ENCODE data around the gene ABHD10.

ABHD10 gene

GRCh38 chr3:112027142-112027541 lies 48.3 kb downstream of the ABHD10 start:
- no peaks in the 10 kb centered on the region for H3K9me2 ChIP-seq (replicated peaks; ENCODE audit: insufficient read depth, low read length)
- H3K36me3 ChIP-seq (ENCODE audit: low read length): no peaks in the 10 kb centered on the region
- H2AFZ ChIP-seq (ENCODE audit: low read depth, low read length, severe bottlenecking): no peak overlapping the region
- no peak overlapping the region for H3K4me3 ChIP-seq (ENCODE audit: insufficient read depth, low read length, poor library complexity, severe bottlenecking)
- TF ChIP-seq CTCF (IDR thresholded peaks at IDR 0.05; ENCODE audit: insufficient read depth, low read length, poor library complexity, severe bottlenecking) (no peak), EZH2phosphoT487 (conservative IDR thresholded peaks at IDR 0.05; ENCODE audit: low read length) (no peak)
- H3K79me2 ChIP-seq (ENCODE audit: insufficient read depth, low read length): no peaks in the 10 kb centered on the region
- no peaks in the 10 kb centered on the region for H4K20me1 ChIP-seq (ENCODE audit: low read depth, low read length)
- H3K27me3 ChIP-seq (ENCODE audit: low read length): no peaks in the 10 kb centered on the region
- H3K9me3 ChIP-seq (ENCODE audit: insufficient read depth, low read length): no peaks in the 10 kb centered on the region
- no peak overlapping the region for H3K4me2 ChIP-seq (ENCODE audit: low read depth, low read length, poor library complexity, severe bottlenecking)
- no peak overlapping the region for H3K27ac ChIP-seq (ENCODE audit: low read depth, low read length)
- no peaks in the 10 kb centered on the region for H3F3A ChIP-seq (ENCODE audit: insufficient read depth)
- H3K9ac ChIP-seq (ENCODE audit: low read length): no peak overlapping the region

- H3K9ac ChIP-seq (ENCODE audit: low read length): no peak overlapping the region
- H3K9me3 ChIP-seq (ENCODE audit: insufficient read depth, low read length): no peaks in the 10 kb centered on the region
- H3K4me2 ChIP-seq (ENCODE audit: low read depth, low read length, poor library complexity, severe bottlenecking): no peak overlapping the region
- no peak overlapping the region for H3K4me3 ChIP-seq (ENCODE audit: insufficient read depth, low read length, poor library complexity, severe bottlenecking)
- no peak overlapping the region for H3K27ac ChIP-seq (ENCODE audit: low read depth, low read length)
- no peaks in the 10 kb centered on the region for H4K20me1 ChIP-seq (ENCODE audit: low read depth, low read length)
- no peaks in the 10 kb centered on the region for H3K9me2 ChIP-seq (replicated peaks; ENCODE audit: insufficient read depth, low read length)
- no peak for TF ChIP-seq EZH2phosphoT487 (conservative IDR thresholded peaks at IDR 0.05; ENCODE audit: low read length)
- TF ChIP-seq CTCF (IDR thresholded peaks at IDR 0.05; ENCODE audit: insufficient read depth, low read length, poor library complexity, severe bottlenecking): no peak
- H3K27me3 ChIP-seq (ENCODE audit: low read length): no peaks in the 10 kb centered on the region
- no peaks in the 10 kb centered on the region for H3K79me2 ChIP-seq (ENCODE audit: insufficient read depth, low read length)
- H2AFZ ChIP-seq (ENCODE audit: low read depth, low read length, severe bottlenecking): no peak overlapping the region
- no peaks in the 10 kb centered on the region for H3F3A ChIP-seq (ENCODE audit: insufficient read depth)
- no peaks in the 10 kb centered on the region for H3K36me3 ChIP-seq (ENCODE audit: low read length)
These were observed 49.0 kb downstream of the ABHD10 start for GRCh38 chr3:112027826-112028225.

GRCh38 chr3:112030901-112031300 lies 52.1 kb downstream of the ABHD10 start:
- Histone ChIP-seq H3K9me2 (replicated peaks; ENCODE audit: insufficient read depth, low read length) (no peaks in the 10 kb centered on the region), H3F3A (ENCODE audit: insufficient read depth) (no peaks in the 10 kb centered on the region), H3K79me2 (ENCODE audit: insufficient read depth, low read length) (no peaks in the 10 kb centered on the region), H3K27me3 (ENCODE audit: low read length) (no peaks in the 10 kb centered on the region), H4K20me1 (ENCODE audit: low read depth, low read length) (no peaks in the 10 kb centered on the region), H3K36me3 (ENCODE audit: low read length) (no peaks in the 10 kb centered on the region), H3K9me3 (ENCODE audit: insufficient read depth, low read length) (no peaks in the 10 kb centered on the region), H3K27ac (ENCODE audit: low read depth, low read length) (no peak overlapping the region), H3K4me3 (ENCODE audit: insufficient read depth, low read length, poor library complexity, severe bottlenecking) (no peak overlapping the region), H3K9ac (ENCODE audit: low read length) (no peak overlapping the region), H2AFZ (ENCODE audit: low read depth, low read length, severe bottlenecking) (no peak overlapping the region), H3K4me2 (ENCODE audit: low read depth, low read length, poor library complexity, severe bottlenecking) (no peak overlapping the region)
- TF ChIP-seq EZH2phosphoT487 (conservative IDR thresholded peaks at IDR 0.05; ENCODE audit: low read length): no peak
- TF ChIP-seq CTCF (IDR thresholded peaks at IDR 0.05; ENCODE audit: insufficient read depth, low read length, poor library complexity, severe bottlenecking): no peak

Measured in SU-DHL-6 (cell line).